ENCODE data around the gene TXNDC15.

Gene TXNDC15, protein sequence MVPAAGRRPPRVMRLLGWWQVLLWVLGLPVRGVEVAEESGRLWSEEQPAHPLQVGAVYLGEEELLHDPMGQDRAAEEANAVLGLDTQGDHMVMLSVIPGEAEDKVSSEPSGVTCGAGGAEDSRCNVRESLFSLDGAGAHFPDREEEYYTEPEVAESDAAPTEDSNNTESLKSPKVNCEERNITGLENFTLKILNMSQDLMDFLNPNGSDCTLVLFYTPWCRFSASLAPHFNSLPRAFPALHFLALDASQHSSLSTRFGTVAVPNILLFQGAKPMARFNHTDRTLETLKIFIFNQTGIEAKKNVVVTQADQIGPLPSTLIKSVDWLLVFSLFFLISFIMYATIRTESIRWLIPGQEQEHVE

DNA sequence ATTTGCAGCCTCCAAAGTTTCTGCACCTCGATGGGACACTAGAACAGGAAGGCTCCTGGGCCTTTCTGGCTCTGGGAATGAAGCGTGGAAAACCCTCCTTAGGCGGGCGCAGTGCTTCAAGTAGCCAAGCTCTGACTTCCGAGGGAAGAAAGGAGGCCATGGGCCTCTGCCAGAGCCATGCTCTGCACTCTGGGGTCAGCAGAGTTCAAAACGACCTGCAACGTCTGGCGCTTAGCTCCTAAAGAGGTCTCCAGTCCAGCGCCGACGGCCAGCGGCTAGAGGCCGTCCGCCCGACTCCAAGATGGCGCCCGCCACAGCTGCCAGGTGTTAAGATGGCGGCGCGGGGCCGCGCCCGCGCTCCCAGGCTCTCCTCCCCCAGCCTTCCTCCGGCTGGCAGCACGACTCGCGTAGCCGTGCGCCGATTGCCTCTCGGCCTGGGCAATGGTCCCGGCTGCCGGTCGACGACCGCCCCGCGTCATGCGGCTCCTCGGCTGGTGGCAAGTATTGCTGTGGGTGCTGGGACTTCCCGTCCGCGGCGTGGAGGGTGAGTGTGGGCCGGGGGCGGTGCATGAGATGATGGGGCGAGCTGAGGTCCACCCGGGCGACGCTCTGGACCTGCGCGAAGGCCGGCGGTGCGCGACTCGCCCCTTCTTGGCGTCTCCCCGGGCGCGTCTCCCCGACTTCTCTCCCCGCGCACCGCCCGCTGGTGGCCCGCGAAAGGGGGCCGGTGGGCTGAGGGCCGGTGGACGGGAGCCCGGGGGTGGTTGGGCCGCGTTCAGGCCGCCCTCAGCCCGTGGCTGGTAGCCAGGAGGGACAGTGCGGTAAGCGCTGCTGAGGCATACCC is at the start of gene TXNDC15:
Gene TXNDC15 (plus strand): TSS at position 385 of the 844 bp plus-strand sequence. CDS start 57 bp downstream, at position 442.
- H3K9me3 Mint-ChIP-seq: no peaks in the 10 kb centered on the region
- no peaks in the 10 kb centered on the region for H3K27me3 Mint-ChIP-seq (ENCODE audit: low read depth)
- H3K27ac Mint-ChIP-seq: peak within 1 kb of the TSS; percentile 99 to 100 (median 99)
- peak within 1 kb of the TSS; percentile 95 to 99 (median 98) for H3K4me3 Mint-ChIP-seq
- peaks cover 19% of the 10 kb centered on the region for H3K4me1 Mint-ChIP-seq
- H3K36me3 Mint-ChIP-seq (ENCODE audit: low read depth): peaks cover 14% of the 10 kb centered on the region
- TF ChIP-seq, protein P1, sequence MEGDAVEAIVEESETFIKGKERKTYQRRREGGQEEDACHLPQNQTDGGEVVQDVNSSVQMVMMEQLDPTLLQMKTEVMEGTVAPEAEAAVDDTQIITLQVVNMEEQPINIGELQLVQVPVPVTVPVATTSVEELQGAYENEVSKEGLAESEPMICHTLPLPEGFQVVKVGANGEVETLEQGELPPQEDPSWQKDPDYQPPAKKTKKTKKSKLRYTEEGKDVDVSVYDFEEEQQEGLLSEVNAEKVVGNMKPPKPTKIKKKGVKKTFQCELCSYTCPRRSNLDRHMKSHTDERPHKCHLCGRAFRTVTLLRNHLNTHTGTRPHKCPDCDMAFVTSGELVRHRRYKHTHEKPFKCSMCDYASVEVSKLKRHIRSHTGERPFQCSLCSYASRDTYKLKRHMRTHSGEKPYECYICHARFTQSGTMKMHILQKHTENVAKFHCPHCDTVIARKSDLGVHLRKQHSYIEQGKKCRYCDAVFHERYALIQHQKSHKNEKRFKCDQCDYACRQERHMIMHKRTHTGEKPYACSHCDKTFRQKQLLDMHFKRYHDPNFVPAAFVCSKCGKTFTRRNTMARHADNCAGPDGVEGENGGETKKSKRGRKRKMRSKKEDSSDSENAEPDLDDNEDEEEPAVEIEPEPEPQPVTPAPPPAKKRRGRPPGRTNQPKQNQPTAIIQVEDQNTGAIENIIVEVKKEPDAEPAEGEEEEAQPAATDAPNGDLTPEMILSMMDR (IDR thresholded peaks at IDR 0.05; ENCODE audit: unreplicated experiment in 3 of 3): no peak

DNA sequence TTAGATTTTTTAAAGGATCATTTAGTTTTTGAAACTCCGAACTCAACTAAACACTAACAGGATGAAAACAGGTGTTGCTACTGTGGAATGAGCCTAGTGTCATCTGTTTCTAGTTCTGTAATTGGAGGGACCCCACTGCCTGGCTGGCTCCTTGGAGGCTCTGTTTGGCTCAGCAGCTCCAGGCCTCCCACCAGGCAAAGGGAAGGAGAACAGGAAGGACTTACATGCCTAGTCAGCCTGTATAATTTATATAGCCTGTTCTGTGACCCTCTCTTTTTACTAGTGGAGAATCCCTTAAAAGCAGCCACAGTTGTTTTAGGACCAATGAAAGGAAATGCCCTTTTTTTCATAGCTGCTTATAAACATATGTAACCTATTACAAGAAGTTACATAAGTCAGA is 49.5 kb upstream of the TXNDC15 start:
- H3K27me3 Mint-ChIP-seq (ENCODE audit: low read depth): no peaks in the 10 kb centered on the region
- no peaks in the 10 kb centered on the region for H3K4me1 Mint-ChIP-seq
- TF ChIP-seq, protein P1 (IDR thresholded peaks at IDR 0.05; ENCODE audit: unreplicated experiment in 3 of 3): no peak
- peaks cover 52% of the 10 kb centered on the region for H3K36me3 Mint-ChIP-seq (ENCODE audit: low read depth)
- no peak overlapping the region for H3K27ac Mint-ChIP-seq
- no peaks in the 10 kb centered on the region for H3K9me3 Mint-ChIP-seq
- no peak overlapping the region for H3K4me3 Mint-ChIP-seq

DNA sequence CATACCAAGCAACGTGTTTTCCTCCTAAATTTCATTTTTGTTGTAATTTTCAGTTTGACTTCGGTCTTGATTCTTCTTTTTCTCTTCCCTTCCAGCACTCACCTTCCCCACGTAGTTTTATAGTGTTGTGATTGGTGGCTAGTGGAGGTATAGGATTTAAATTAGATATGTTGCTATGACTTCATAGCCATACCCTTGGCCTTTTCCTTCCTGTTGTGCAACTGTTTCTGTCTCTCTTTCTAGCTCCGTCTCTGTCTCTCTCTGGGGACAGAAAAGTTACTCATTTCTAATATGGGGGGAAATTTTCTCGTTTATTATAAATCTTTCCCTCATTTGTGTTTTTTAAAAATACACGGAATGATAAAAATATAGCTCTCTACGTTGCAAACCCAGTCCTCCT is 49.0 kb upstream of the TXNDC15 start:
- Mint-ChIP-seq H3K4me3 (no peak overlapping the region), H3K36me3 (ENCODE audit: low read depth) (peaks cover 50% of the 10 kb centered on the region), H3K4me1 (no peaks in the 10 kb centered on the region), H3K9me3 (no peaks in the 10 kb centered on the region), H3K27me3 (ENCODE audit: low read depth) (no peaks in the 10 kb centered on the region), H3K27ac (no peak overlapping the region)
- TF ChIP-seq, protein P1 (IDR thresholded peaks at IDR 0.05; ENCODE audit: unreplicated experiment in 3 of 3): no peak

DNA sequence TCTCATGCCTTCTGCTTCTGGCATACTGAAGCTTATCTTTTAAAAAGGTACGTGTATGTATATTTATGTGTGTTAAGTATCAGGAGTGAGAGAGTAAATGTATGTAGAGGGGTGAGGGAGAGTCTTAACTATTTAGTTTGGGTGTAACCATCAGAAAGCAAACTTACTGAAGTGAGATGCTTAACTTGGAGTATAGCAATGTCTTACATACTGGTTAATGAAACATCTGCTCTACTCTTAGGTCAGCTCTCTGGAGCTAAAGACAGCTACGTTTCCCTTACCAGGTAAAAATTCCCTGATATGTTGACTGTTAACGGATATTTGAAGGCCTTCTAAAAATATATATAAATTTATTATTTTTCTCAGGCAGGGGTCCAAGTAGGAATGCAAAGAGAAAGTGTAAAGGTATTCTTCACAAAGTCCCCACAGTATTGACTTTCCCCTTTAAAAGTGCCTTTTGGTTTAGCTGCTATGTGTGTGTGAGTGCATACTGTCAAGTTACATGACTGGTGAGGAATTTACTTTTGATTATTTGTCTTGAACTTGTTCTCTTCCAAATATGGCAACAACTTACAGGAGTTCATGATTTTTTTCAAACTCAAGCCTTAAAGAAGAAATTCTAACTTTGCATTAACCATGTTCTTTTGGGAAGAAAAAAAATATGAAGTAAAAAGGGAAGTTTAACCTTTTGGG is 40.7 kb upstream of the TXNDC15 start:
- Mint-ChIP-seq H3K27me3 (ENCODE audit: low read depth) (no peaks in the 10 kb centered on the region), H3K4me3 (no peak overlapping the region), H3K36me3 (ENCODE audit: low read depth) (peaks cover 33% of the 10 kb centered on the region), H3K9me3 (no peaks in the 10 kb centered on the region), H3K27ac (peak overlapping the region; percentile 75 to 83 (median 81)), H3K4me1 (no peaks in the 10 kb centered on the region)
- TF ChIP-seq, protein P1 (IDR thresholded peaks at IDR 0.05; ENCODE audit: unreplicated experiment in 3 of 3): no peak

DNA sequence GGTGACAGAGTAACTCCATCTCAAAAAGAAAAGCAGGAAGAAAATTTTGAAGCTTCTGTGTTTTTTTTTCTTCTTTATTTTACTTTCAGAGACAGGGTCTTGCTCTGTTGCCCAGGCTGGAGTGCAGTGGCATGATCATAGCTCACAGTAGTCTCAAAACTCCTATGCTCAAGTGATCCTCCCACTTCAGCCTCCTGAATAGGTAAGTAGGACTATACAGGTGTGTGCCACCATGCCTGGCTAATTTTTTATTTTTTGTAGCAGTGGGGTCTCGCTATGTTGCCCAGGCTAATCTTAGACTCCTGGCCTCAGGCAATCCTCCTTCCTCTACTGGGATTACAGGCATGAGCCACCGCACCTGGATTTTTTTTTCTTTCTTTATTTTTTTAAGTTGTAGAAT is 38.5 kb upstream of the TXNDC15 start:
- Mint-ChIP-seq H3K27ac (no peak overlapping the region), H3K4me1 (no peaks in the 10 kb centered on the region), H3K36me3 (ENCODE audit: low read depth) (peaks cover 43% of the 10 kb centered on the region), H3K9me3 (no peaks in the 10 kb centered on the region), H3K4me3 (no peak overlapping the region), H3K27me3 (ENCODE audit: low read depth) (no peaks in the 10 kb centered on the region)
- TF ChIP-seq, protein P1 (IDR thresholded peaks at IDR 0.05; ENCODE audit: unreplicated experiment in 3 of 3): no peak

All from nephron (organoid).